ENCODE results near the gene NTM.

Gene NTM

GRCh38 chr11:131642756-131643531 lies 272.5 kb downstream of the NTM start:
- DNase-seq (ENCODE audit: low spot score), result no peak

- no peak for DNase-seq (ENCODE audit: low spot score)
These were observed 273.9 kb downstream of the NTM start for GRCh38 chr11:131644204-131644795.

GRCh38 chr11:131645237-131645636 lies 274.8 kb downstream of the NTM start:
- no peak for DNase-seq (ENCODE audit: low spot score)

- no peak for DNase-seq (ENCODE audit: low spot score)
These were observed 279.4 kb downstream of the NTM start for GRCh38 chr11:131649856-131650255.

GRCh38 chr11:131652231-131652630 lies 281.8 kb downstream of the NTM start:
- no peak for DNase-seq (ENCODE audit: low spot score)

- DNase-seq (ENCODE audit: low spot score), result no peak
These were observed 282.8 kb downstream of the NTM start for GRCh38 chr11:131653260-131653659.

- no peak for DNase-seq (ENCODE audit: low spot score)
These were observed 284.4 kb downstream of the NTM start for GRCh38 chr11:131654849-131655248.

- DNase-seq (ENCODE audit: low spot score), result peak; percentile 67
These were observed 285.9 kb downstream of the NTM start for GRCh38 chr11:131656179-131656838.

GRCh38 chr11:131656839-131657211 lies 286.4 kb downstream of the NTM start:
- DNase-seq (ENCODE audit: low spot score), result peak; percentile 58

- DNase-seq (ENCODE audit: low spot score), result no peak
These were observed 288.0 kb downstream of the NTM start for GRCh38 chr11:131658414-131658813.

- DNase-seq (ENCODE audit: low spot score), result no peak
These were observed 288.5 kb downstream of the NTM start for GRCh38 chr11:131658952-131659351.

GRCh38 chr11:131659931-131660330 lies 289.5 kb downstream of the NTM start:
- no peak for DNase-seq (ENCODE audit: low spot score)

- no peak for DNase-seq (ENCODE audit: low spot score)
These were observed 290.7 kb downstream of the NTM start for GRCh38 chr11:131661132-131661531.

GRCh38 chr11:131662317-131662972 lies 292.0 kb downstream of the NTM start:
- no peak for DNase-seq (ENCODE audit: low spot score)

GRCh38 chr11:131662993-131663392 lies 292.6 kb downstream of the NTM start:
- DNase-seq (ENCODE audit: low spot score), result no peak

GRCh38 chr11:131663405-131664200 lies 293.2 kb downstream of the NTM start:
- DNase-seq (ENCODE audit: low spot score), result no peak

- no peak for DNase-seq (ENCODE audit: low spot score)
These were observed 293.9 kb downstream of the NTM start for GRCh38 chr11:131664293-131664692.

GRCh38 chr11:131664816-131665215 lies 294.4 kb downstream of the NTM start:
- no peak for DNase-seq (ENCODE audit: low spot score)

GRCh38 chr11:131665344-131665968 lies 295.0 kb downstream of the NTM start:
- no peak for DNase-seq (ENCODE audit: low spot score)

- DNase-seq (ENCODE audit: low spot score), result no peak
These were observed 295.6 kb downstream of the NTM start for GRCh38 chr11:131666006-131666405.

- no peak for DNase-seq (ENCODE audit: low spot score)
These were observed 296.2 kb downstream of the NTM start for GRCh38 chr11:131666617-131667016.

Measured in iPS-NIHi11 (cell line).